HCT116 (cell line): ENCODE data around the gene ZNF148. TPM values are rescaled to one million over a fixed set of nuclear protein-coding genes. Genes with fewer than 3 reads are reported as not detected.

Source experiments
- ATAC-seq: fragments of 200-7000 bp; cut with Tn5 transposase; 2 replicates; pipeline ENCODE4 v1.9.1; 2020; ENCODE audit warnings: mild to moderate bottlenecking, moderate library complexity
- BruUV-seq: library from RNA; stranded (reverse); fragments of 400-500 nt; replicated peaks from 2 replicates; lab custom pipeline; 2021; lab: Mats Ljungman, UMichigan
- CTCF ChIA-PET: fragments of 300-600 bp; sonication (Branson Sonifier 250); formaldehyde crosslinking; loops from one replicate; lab custom pipeline; 2021; ENCODE audit warnings: antibody characterized with exemption; lab: Charles Lee
- POLR2A ChIA-PET: fragments of 300-600, 350-600 bp; sonication (Branson Sonifier 250); formaldehyde crosslinking; loops from one replicate; lab custom pipeline; 2021; ENCODE audit warnings: antibody characterized with exemption; lab: Charles Lee
- RAD21 ChIA-PET, 2 experiments: fragments of 300-600 bp; sonication (Branson Sonifier 250); formaldehyde crosslinking; loops; one replicate each; lab custom pipeline; 2023; ENCODE audit warnings: low total read pairs in 2 of 2; ENCODE audit not compliant: uncharacterized antibody in 2 of 2, unreplicated experiment in 2 of 2, low non-redundant PET in 1 of 2; lab: Charles Lee
- DNase-seq: peaks from one replicate; pipeline ENCODE4 v3.0.0-alpha.2; 2010; ENCODE audit warnings: low read depth, low spot score
- H2AFZ ChIP-seq: fragments of 200-600 bp; shearing (Covaris generic), sonication (generic); 2 replicates; pipeline ENCODE4 v1.6.1; 2017; ENCODE audit warnings: low read depth, mixed run types, mixed read lengths, antibody characterized with exemption, low read length; ENCODE audit not compliant: poor library complexity, severe bottlenecking
- H3K27ac ChIP-seq: 2 replicates; pipeline ENCODE4 v1.5.1; 2012; ENCODE audit warnings: low read depth, low read length
- H3K27me3 ChIP-seq: fragments of 200-600 bp; sonication (generic); 2 replicates; pipeline ENCODE4 v1.6.1; 2016; ENCODE audit warnings: mixed run types, low read length, mixed read lengths; ENCODE audit not compliant: insufficient read depth
- H3K36me3 ChIP-seq, 2 experiments: fragments of 200-500 bp in 1 of 2; fragments of 200-600 bp in 1 of 2; sonication (Bioruptor generic) in 1 of 2; sonication (generic) in 1 of 2; 2 replicates each; pipeline versions ENCODE4 v1.5.1 to v1.6.1; 2014 to 2016; ENCODE audit warnings: low read length in 2 of 2, inconsistent platforms in 1 of 2, mixed read lengths in 1 of 2, mixed run types in 1 of 2; ENCODE audit not compliant: insufficient read depth in 2 of 2, control insufficient read depth in 1 of 2
- H3K4me1 ChIP-seq, 2 experiments: fragments of 200-600 bp in 1 of 2; sonication (generic) in 1 of 2; 2 replicates each; pipeline versions ENCODE4 v1.5.1 to v1.6.1; 2012 to 2017; ENCODE audit warnings: low read length in 2 of 2, inconsistent platforms in 1 of 2, mild to moderate bottlenecking in 1 of 2, mixed read lengths in 1 of 2, mixed run types in 1 of 2, moderate library complexity in 1 of 2; ENCODE audit not compliant: insufficient read depth in 2 of 2, control insufficient read depth in 1 of 2
- H3K4me2 ChIP-seq: fragments of 200-600 bp; sonication (generic); 2 replicates; pipeline ENCODE4 v1.6.1; 2017; ENCODE audit warnings: mixed run types, low read length, mixed read lengths
- H3K4me3 ChIP-seq, 2 experiments: fragments of 200-600 bp in 1 of 2; sonication (generic) in 1 of 2; replicated peaks in 1 of 2; 2 replicates each; pipeline ENCODE4 v1.5.1; 2011 to 2016; ENCODE audit warnings: low read length in 2 of 2, control low read depth in 1 of 2, low read depth in 1 of 2, mild to moderate bottlenecking in 1 of 2, mixed read lengths in 1 of 2, mixed run types in 1 of 2
- H3K79me2 ChIP-seq: fragments of 200-600 bp; sonication (generic); 2 replicates; pipeline ENCODE4 v1.6.1; 2017; ENCODE audit warnings: mild to moderate bottlenecking, mixed run types, low read length, moderate library complexity, mixed read lengths; ENCODE audit not compliant: insufficient read depth
- H3K9ac ChIP-seq: fragments of 200-600 bp; sonication (generic); 2 replicates; pipeline ENCODE4 v1.6.1; 2016; ENCODE audit warnings: low read length, mixed read lengths
- H3K9me2 ChIP-seq: fragments of 200-600 bp; sonication (generic), shearing (Covaris generic); 2 replicates; pipeline ENCODE4 v1.6.1; 2017; ENCODE audit warnings: mixed run types, mild to moderate bottlenecking, moderate library complexity; ENCODE audit not compliant: insufficient read depth
- H3K9me3 ChIP-seq, 2 experiments: fragments of 200-500 bp in 1 of 2; fragments of 200-600 bp in 1 of 2; sonication (Bioruptor generic) in 1 of 2; sonication (generic) in 1 of 2; 2 replicates each; pipeline ENCODE4 v1.6.1; 2014 to 2017; ENCODE audit warnings: low read length in 2 of 2, mixed read lengths in 2 of 2, inconsistent platforms in 1 of 2, low read depth in 1 of 2, mild to moderate bottlenecking in 1 of 2, mixed run types in 1 of 2, moderate library complexity in 1 of 2; ENCODE audit not compliant: control insufficient read depth in 1 of 2, insufficient read depth in 1 of 2
- H4K20me1 ChIP-seq: fragments of 200-600 bp; sonication (generic), shearing (Covaris generic); 2 replicates; pipeline ENCODE4 v1.6.1; 2017; ENCODE audit warnings: mixed run types, mild to moderate bottlenecking, moderate library complexity; ENCODE audit not compliant: insufficient read depth
- CEBPB ChIP-seq: IDR thresholded peaks from 2 replicates; pipeline ENCODE4 v1.6.1; 2012; ENCODE audit warnings: low read depth
- EGR1 ChIP-seq: IDR thresholded peaks from 2 replicates; pipeline ENCODE4 v1.6.1; 2012; ENCODE audit warnings: low read depth
- ELF1 ChIP-seq: IDR thresholded peaks from 2 replicates; pipeline ENCODE4 v1.6.1; 2012; ENCODE audit warnings: low read depth, borderline replicate concordance
- EZH2 ChIP-seq: fragments of 200-600 bp; sonication (generic); IDR thresholded peaks from 2 replicates; pipeline ENCODE4 v1.6.1; 2017; ENCODE audit warnings: antibody characterized with exemption, mixed run types
- EZH2phosphoT487 ChIP-seq: fragments of 200-600 bp; IDR thresholded peaks from 2 replicates; pipeline ENCODE4 v1.6.1; 2018; ENCODE audit warnings: antibody characterized with exemption, borderline replicate concordance
- FOSL1 ChIP-seq: IDR thresholded peaks from 2 replicates; pipeline ENCODE4 v1.6.1; 2012; ENCODE audit warnings: low read depth
- JUND ChIP-seq: IDR thresholded peaks from 2 replicates; pipeline ENCODE4 v1.6.1; 2012
- POLR2A ChIP-seq: IDR thresholded peaks from 2 replicates; pipeline ENCODE4 v1.7.0; 2011; ENCODE audit warnings: borderline replicate concordance; ENCODE audit not compliant: insufficient read depth, insufficient read length; ENCODE audit errors: extremely low read depth
- RAD21 ChIP-seq: IDR thresholded peaks from 2 replicates; pipeline ENCODE4 v1.6.1; 2012; ENCODE audit warnings: low read depth, mild to moderate bottlenecking
- SIN3A ChIP-seq: IDR thresholded peaks from 2 replicates; pipeline ENCODE4 v1.6.1; 2012; ENCODE audit warnings: low read depth
- SP1 ChIP-seq: IDR thresholded peaks from 2 replicates; pipeline ENCODE4 v1.6.1; 2012; ENCODE audit warnings: low read depth
- SRF ChIP-seq: IDR thresholded peaks from 2 replicates; pipeline ENCODE4 v1.6.1; 2012; ENCODE audit warnings: low read depth
- YY1 ChIP-seq: IDR thresholded peaks from 2 replicates; pipeline ENCODE4 v1.6.1; 2011; ENCODE audit warnings: low read length, low read depth, moderate library complexity, mild to moderate bottlenecking; ENCODE audit not compliant: insufficient replicate concordance; ENCODE audit errors: extremely low read depth
- ZFX ChIP-seq: fragments of 450-650 bp; IDR thresholded peaks from 2 replicates; pipeline ENCODE4 v1.6.1; 2017
- ZNF274 ChIP-seq: fragments of 200-500 bp; sonication (Bioruptor generic); IDR thresholded peaks from 2 replicates; pipeline ENCODE4 v1.6.1; 2014; ENCODE audit warnings: mild to moderate bottlenecking, low read depth, low read length, inconsistent platforms
- intact Hi-C: fragments of 100-400 bp; cut with micrococcal nuclease; formaldehyde crosslinking; loops from 2 replicates; pipeline ENCODE4 v1.10.0; 2022
- total RNA-seq: library from RNA; stranded (reverse); gene quantifications from one replicate; pipeline ENCODE4 v1.2.1, GENCODE V29; 2021; ENCODE audit not compliant: unreplicated experiment
- TF ChIP-seq, protein P1 (sequence below): IDR thresholded peaks from 2 replicates; pipeline ENCODE4 v1.6.1; 2012; ENCODE audit warnings: low read depth
- TF ChIP-seq, protein P2 (sequence below): IDR thresholded peaks from 2 replicates; pipeline ENCODE4 v1.6.1; 2012

The ZNF148 gene
- total RNA-seq, 1 experiment from 2014 or later: 35.0 TPM

DNA sequence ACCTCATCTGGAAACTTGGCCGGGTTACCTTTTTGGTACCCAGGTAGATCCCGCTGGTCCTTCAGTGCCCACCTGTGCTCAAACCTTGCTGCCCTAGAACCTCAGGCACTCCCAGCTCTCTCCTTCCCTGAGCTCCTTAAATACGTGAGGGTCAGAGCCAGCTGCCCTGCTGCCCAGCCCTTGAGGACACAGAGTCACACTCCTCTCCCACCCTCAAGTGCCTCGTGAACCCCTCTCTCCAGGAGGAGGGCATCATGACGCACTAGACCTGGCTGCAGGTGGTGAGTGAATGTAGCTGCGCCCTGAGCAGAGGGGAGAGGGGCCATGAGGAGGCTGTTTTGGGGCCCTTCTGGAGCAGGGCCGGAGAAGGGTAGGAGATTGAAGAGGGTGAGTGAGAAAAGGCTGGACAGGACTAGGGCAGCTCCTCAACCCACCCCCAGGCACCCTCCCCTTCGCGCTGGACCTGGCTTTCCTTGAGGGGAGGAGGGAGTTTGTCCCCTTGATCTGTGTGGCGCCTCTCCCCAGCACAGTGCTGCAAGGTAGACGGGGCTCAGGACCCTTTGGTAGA is 163.5 kb downstream of the ZNF148 start:
- POLR2A ChIA-PET: no interaction called here
- BruUV-seq: no TSS peak
- no peaks in the 10 kb centered on the region for H3K9me3 ChIP-seq
- peaks cover 0 to 3% of the 10 kb centered on the region in 2 experiments; a peak in 1 of 4 replicates for H3K36me3 ChIP-seq
- CTCF ChIA-PET: no interaction called here
- no peaks in the 10 kb centered on the region for H3K9me2 ChIP-seq
- ATAC-seq (peak; percentile 56), DNase-seq (no peak)
- intact Hi-C loops: no loop called here
- H3K4me3 ChIP-seq: peak overlapping the region; percentile 68 to 76
- H3K27ac ChIP-seq: peak overlapping the region; percentile 54; the same call in 1 of the 2 replicates
- RAD21 ChIA-PET: interaction anchor here in 1 of 2 experiments (0.5 to 0.7 kb wide), 2 partner anchors 125 to 222 kb away, joined by 3 read pairs; no protein-coding TSS in a partner anchor
- no peaks in the 10 kb centered on the region for H4K20me1 ChIP-seq
- H3K4me1 ChIP-seq: peaks cover 10 to 47% of the 10 kb centered on the region in 2 experiments
- H3K79me2 ChIP-seq: peaks cover 15% of the 10 kb centered on the region; the same call in 1 of the 2 replicates
- H2AFZ ChIP-seq: no peak overlapping the region
- TF ChIP-seq ZNF274 (no peak), EZH2 (no peak), FOSL1 (no peak), RAD21 (no peak), CEBPB (no peak), ELF1 (no peak), YY1 (no peak), SIN3A (no peak), POLR2A (no peak), EZH2phosphoT487 (no peak), SP1 (no peak), ZFX (no peak), EGR1 (no peak), JUND (no peak), SRF (no peak)
- TF ChIP-seq, protein P1, sequence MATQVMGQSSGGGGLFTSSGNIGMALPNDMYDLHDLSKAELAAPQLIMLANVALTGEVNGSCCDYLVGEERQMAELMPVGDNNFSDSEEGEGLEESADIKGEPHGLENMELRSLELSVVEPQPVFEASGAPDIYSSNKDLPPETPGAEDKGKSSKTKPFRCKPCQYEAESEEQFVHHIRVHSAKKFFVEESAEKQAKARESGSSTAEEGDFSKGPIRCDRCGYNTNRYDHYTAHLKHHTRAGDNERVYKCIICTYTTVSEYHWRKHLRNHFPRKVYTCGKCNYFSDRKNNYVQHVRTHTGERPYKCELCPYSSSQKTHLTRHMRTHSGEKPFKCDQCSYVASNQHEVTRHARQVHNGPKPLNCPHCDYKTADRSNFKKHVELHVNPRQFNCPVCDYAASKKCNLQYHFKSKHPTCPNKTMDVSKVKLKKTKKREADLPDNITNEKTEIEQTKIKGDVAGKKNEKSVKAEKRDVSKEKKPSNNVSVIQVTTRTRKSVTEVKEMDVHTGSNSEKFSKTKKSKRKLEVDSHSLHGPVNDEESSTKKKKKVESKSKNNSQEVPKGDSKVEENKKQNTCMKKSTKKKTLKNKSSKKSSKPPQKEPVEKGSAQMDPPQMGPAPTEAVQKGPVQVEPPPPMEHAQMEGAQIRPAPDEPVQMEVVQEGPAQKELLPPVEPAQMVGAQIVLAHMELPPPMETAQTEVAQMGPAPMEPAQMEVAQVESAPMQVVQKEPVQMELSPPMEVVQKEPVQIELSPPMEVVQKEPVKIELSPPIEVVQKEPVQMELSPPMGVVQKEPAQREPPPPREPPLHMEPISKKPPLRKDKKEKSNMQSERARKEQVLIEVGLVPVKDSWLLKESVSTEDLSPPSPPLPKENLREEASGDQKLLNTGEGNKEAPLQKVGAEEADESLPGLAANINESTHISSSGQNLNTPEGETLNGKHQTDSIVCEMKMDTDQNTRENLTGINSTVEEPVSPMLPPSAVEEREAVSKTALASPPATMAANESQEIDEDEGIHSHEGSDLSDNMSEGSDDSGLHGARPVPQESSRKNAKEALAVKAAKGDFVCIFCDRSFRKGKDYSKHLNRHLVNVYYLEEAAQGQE: no peak
- TF ChIP-seq, protein P2, sequence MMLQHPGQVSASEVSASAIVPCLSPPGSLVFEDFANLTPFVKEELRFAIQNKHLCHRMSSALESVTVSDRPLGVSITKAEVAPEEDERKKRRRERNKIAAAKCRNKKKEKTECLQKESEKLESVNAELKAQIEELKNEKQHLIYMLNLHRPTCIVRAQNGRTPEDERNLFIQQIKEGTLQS: no peak
- peak overlapping the region; percentile 96 for H3K4me2 ChIP-seq
- H3K9ac ChIP-seq: peak overlapping the region; percentile 92
- H3K27me3 ChIP-seq: no peaks in the 10 kb centered on the region
